Hippocampal formation (tissue), 2 donors: Measurements from ENCODE around the gene GNPAT.

Experiments
- DNase-seq, 2 donors: peaks; one replicate each; lab custom pipeline; 2025; lab: John Stamatoyannopoulos, UW

Gene GNPAT

GRCh38 chr1:231242516-231243198 lies 1.6 kb downstream of the GNPAT start:
- no peak for DNase-seq

GRCh38 chr1:231248778-231249177 lies 7.8 kb downstream of the GNPAT start:
- DNase-seq, result no peak

GRCh38 chr1:231252336-231252735 lies 11.3 kb downstream of the GNPAT start:
- DNase-seq, result no peak

GRCh38 chr1:231260351-231260750 lies 19.3 kb downstream of the GNPAT start:
- DNase-seq, result no peak

- no peak for DNase-seq
Measured at GRCh38 chr1:231264642-231265041, 23.6 kb downstream of the GNPAT start.

GRCh38 chr1:231265379-231265778 lies 24.4 kb downstream of the GNPAT start:
- no peak for DNase-seq

- DNase-seq, result no peak
Measured at GRCh38 chr1:231266811-231267322, 25.9 kb downstream of the GNPAT start.

- DNase-seq, result no peak
Measured at GRCh38 chr1:231272173-231272572, 31.2 kb downstream of the GNPAT start.

GRCh38 chr1:231272880-231273279 lies 31.9 kb downstream of the GNPAT start:
- DNase-seq, result no peak

- no peak for DNase-seq
Measured at GRCh38 chr1:231274119-231274825, 33.3 kb downstream of the GNPAT start.

- DNase-seq, result no peak
Measured at GRCh38 chr1:231278100-231278790, 37.2 kb downstream of the GNPAT start.

- DNase-seq, result no peak
Measured at GRCh38 chr1:231279081-231279480, 38.1 kb downstream of the GNPAT start.

GRCh38 chr1:231279683-231280082 lies 38.7 kb downstream of the GNPAT start:
- no peak for DNase-seq

- no peak for DNase-seq
Measured at GRCh38 chr1:231284441-231284840, 43.4 kb downstream of the GNPAT start.

GRCh38 chr1:231286603-231287002 lies 45.6 kb downstream of the GNPAT start:
- no peak for DNase-seq

GRCh38 chr1:231295938-231296337 lies 54.9 kb downstream of the GNPAT start:
- no peak for DNase-seq

- DNase-seq, result no peak
Measured at GRCh38 chr1:231301990-231302389, 61.0 kb downstream of the GNPAT start.

GRCh38 chr1:231310391-231310934 lies 69.5 kb downstream of the GNPAT start:
- no peak for DNase-seq

- DNase-seq, result no peak
Measured at GRCh38 chr1:231311720-231312431, 70.9 kb downstream of the GNPAT start.

GRCh38 chr1:231312432-231312788 lies 71.4 kb downstream of the GNPAT start:
- DNase-seq, result no peak

- DNase-seq, result no peak
Measured at GRCh38 chr1:231313661-231314060, 72.6 kb downstream of the GNPAT start.

GRCh38 chr1:231315887-231316286 lies 74.9 kb downstream of the GNPAT start:
- DNase-seq, result no peak
